SK-N-SH (cell line): ENCODE data around the gene HEY2. TPM values are rescaled to one million over a fixed set of nuclear protein-coding genes. Genes with fewer than 3 reads are reported as not detected.

ENCODE experiments used
- CTCF ChIA-PET: fragments of 300-600, 350-600 bp; formaldehyde crosslinking; extraction: SDS; loops from one replicate; lab custom pipeline; 2021; lab: Yijun Ruan, JAX
- POLR2A ChIA-PET: fragments of 350-600 bp; sonication (Branson Sonifier 250); formaldehyde crosslinking; extraction: SDS; loops from one replicate; lab custom pipeline; 2020; ENCODE audit warnings: antibody characterized with exemption, inconsistent platforms; lab: Yijun Ruan, JAX
- DNase-seq: peaks from one replicate; pipeline ENCODE4 v3.0.0; 2012
- H2AFZ ChIP-seq: fragments of 200-600 bp; sonication (generic); 2 replicates; pipeline ENCODE4 v1.8.1; 2016; ENCODE audit warnings: antibody characterized with exemption, mild to moderate bottlenecking, low read depth
- H3F3A ChIP-seq: fragments of 200-600 bp; sonication (generic); replicated peaks from 2 replicates; pipeline ENCODE3; 2016; ENCODE audit warnings: antibody characterized with exemption, mild to moderate bottlenecking; ENCODE audit not compliant: insufficient read depth
- H3K27ac ChIP-seq, 2 experiments: fragments of 200-500 bp in 1 of 2; fragments of 200-600 bp in 1 of 2; sonication (Bioruptor generic) in 1 of 2; sonication (generic), shearing (Covaris generic) in 1 of 2; 2 replicates each; pipeline versions ENCODE4 v1.5.1 to v1.6.1; 2014 to 2016; ENCODE audit warnings: low read depth in 2 of 2, inconsistent platforms in 1 of 2, low read length in 1 of 2, mild to moderate bottlenecking in 1 of 2, mixed read lengths in 1 of 2
- H3K27me3 ChIP-seq: fragments of 200-600 bp; sonication (generic), shearing (Covaris generic); 2 replicates; pipeline ENCODE4 v1.6.1; 2016; ENCODE audit warnings: mixed run types; ENCODE audit not compliant: insufficient read depth
- H3K36me3 ChIP-seq, 2 experiments: fragments of 200-500 bp in 1 of 2; fragments of 200-600 bp in 1 of 2; sonication (Bioruptor generic) in 1 of 2; sonication (generic) in 1 of 2; replicated peaks in 1 of 2; 2 replicates each; pipeline versions ENCODE3 to v1.5.1; 2014 to 2016; ENCODE audit warnings: low read length in 1 of 2, mild to moderate bottlenecking in 1 of 2; ENCODE audit not compliant: insufficient read depth in 2 of 2, control insufficient read depth in 1 of 2
- H3K4me1 ChIP-seq, 2 experiments: fragments of 200-500 bp in 1 of 2; fragments of 200-600 bp in 1 of 2; sonication (Bioruptor generic) in 1 of 2; sonication (generic), shearing (Covaris generic) in 1 of 2; 2 replicates each; pipeline versions ENCODE4 v1.5.1 to v1.6.1; 2014 to 2016; ENCODE audit warnings: low read depth in 1 of 2, low read length in 1 of 2, mixed run types in 1 of 2; ENCODE audit not compliant: insufficient read depth in 2 of 2, control insufficient read depth in 1 of 2
- H3K4me2 ChIP-seq: fragments of 200-600 bp; sonication (generic), shearing (Covaris generic); 2 replicates; pipeline ENCODE4 v1.6.1; 2017; ENCODE audit warnings: mixed run types
- H3K4me3 ChIP-seq, 2 experiments: fragments of 200-500 bp in 1 of 2; fragments of 200-600 bp in 1 of 2; sonication (Bioruptor generic) in 1 of 2; sonication (generic), shearing (Covaris generic) in 1 of 2; 2 replicates each; pipeline versions ENCODE4 v1.5.1 to v1.8.1; 2014 to 2016; ENCODE audit warnings: low read depth in 2 of 2, inconsistent platforms in 1 of 2, low read length in 1 of 2, mild to moderate bottlenecking in 1 of 2, mixed read lengths in 1 of 2, moderate library complexity in 1 of 2
- H3K79me2 ChIP-seq: fragments of 200-600 bp; sonication (generic); 2 replicates; pipeline ENCODE4 v1.8.1; 2017; ENCODE audit warnings: mild to moderate bottlenecking; ENCODE audit not compliant: insufficient read depth
- H3K9ac ChIP-seq: fragments of 200-600 bp; sonication (generic); 2 replicates; pipeline ENCODE4 v1.6.1; 2017; ENCODE audit warnings: mixed run types
- H3K9me2 ChIP-seq: fragments of 200-600 bp; sonication (generic); 2 replicates; pipeline ENCODE4 v1.6.1; 2017; ENCODE audit warnings: mixed run types
- H3K9me3 ChIP-seq: fragments of 200-600 bp; sonication (generic); 2 replicates; pipeline ENCODE4 v1.6.1; 2017; ENCODE audit warnings: mixed run types, mild to moderate bottlenecking, moderate library complexity
- H4K20me1 ChIP-seq: fragments of 200-600 bp; sonication (generic); 2 replicates; pipeline ENCODE4 v1.6.1; 2017; ENCODE audit warnings: mild to moderate bottlenecking, mixed run types; ENCODE audit not compliant: insufficient read depth
- CHD2 ChIP-seq: fragments of 150-350 bp; IDR thresholded peaks from 2 replicates; pipeline ENCODE4 v1.6.1; 2018; ENCODE audit warnings: low read length; ENCODE audit not compliant: partially characterized antibody
- FOXJ3 ChIP-seq: sonication (generic); formaldehyde crosslinking; IDR thresholded peaks from 2 replicates; pipeline ENCODE4 v1.5.1; 2020; ENCODE audit warnings: mild to moderate bottlenecking, missing genetic modification reagents
- FOXM1 ChIP-seq: IDR thresholded peaks from 2 replicates; pipeline ENCODE4 v1.4.0; 2012; ENCODE audit warnings: low read depth, mild to moderate bottlenecking
- GABPA ChIP-seq: IDR thresholded peaks from 2 replicates; pipeline ENCODE4 v1.4.0; 2012; ENCODE audit warnings: low read depth, mild to moderate bottlenecking
- GATA2 ChIP-seq: sonication (generic); formaldehyde crosslinking; IDR thresholded peaks from 2 replicates; pipeline ENCODE4 v1.5.0; 2020; ENCODE audit warnings: mild to moderate bottlenecking, missing genetic modification reagents
- MEF2A ChIP-seq: IDR thresholded peaks from 2 replicates; pipeline ENCODE4 v1.4.0; 2012; ENCODE audit warnings: low read depth, borderline replicate concordance
- NFIC ChIP-seq: IDR thresholded peaks from 2 replicates; pipeline ENCODE4 v1.4.0; 2012; ENCODE audit warnings: borderline replicate concordance
- RAD21 ChIP-seq: IDR thresholded peaks from 2 replicates; pipeline ENCODE4 v1.6.1; 2012; ENCODE audit warnings: mild to moderate bottlenecking, low read length
- RXRA ChIP-seq: IDR thresholded peaks from 2 replicates; pipeline ENCODE4 v1.4.0; 2012; ENCODE audit warnings: low read depth, mild to moderate bottlenecking, borderline replicate concordance
- WGBS: methylation state at CpG from one replicate; pipeline ENCODE4 v1.1.6; 2017; ENCODE audit warnings: low lambda C conversion rate; 5-methylcytosine and 5-hydroxymethylcytosine counted together
- polyA plus RNA-seq, 3 experiments: library from polyadenylated mRNA; depleted of rRNA; stranded (reverse); fragments of >200 nt; gene quantifications; 2 replicates each; pipeline ENCODE4 v1.2.3, GENCODE V29; 2012

HEY2 gene
- polyA plus RNA-seq, 1 of the 3 experiments (the other 2 are of a cell fraction): not detected

- TF ChIP-seq NFIC (no peak), RAD21 (no peak), GATA2 (CRISPR knock-in tag) (no peak), GABPA (no peak)
These were observed 1.4 kb downstream of the HEY2 start (continued) for GRCh38 chr6:125750692-125751333.

- H3K27me3 ChIP-seq: peaks cover 68% of the 10 kb centered on the region
These were observed 2.0 kb downstream of the HEY2 start for GRCh38 chr6:125751334-125751916.

GRCh38 chr6:125752773-125753172, 3.3 kb downstream of the HEY2 start:
- Histone ChIP-seq H3K9ac (no peak overlapping the region), H3K36me3 (no peaks in the 10 kb centered on the region), H3K4me2 (no peak overlapping the region), H3K9me3 (no peaks in the 10 kb centered on the region), H3K79me2 (no peaks in the 10 kb centered on the region), H3K4me1 (peaks cover 0 to 13% of the 10 kb centered on the region in 2 experiments; a peak in 1 of 4 replicates), H3K4me3 (no peak overlapping the region), H3K27ac (no peak overlapping the region), H3K9me2 (no peaks in the 10 kb centered on the region), H3K27me3 (peaks cover 68% of the 10 kb centered on the region), H3F3A (no peaks in the 10 kb centered on the region), H4K20me1 (no peaks in the 10 kb centered on the region), H2AFZ (no peak overlapping the region)
- POLR2A ChIA-PET: no interaction called here
- CTCF ChIA-PET: interaction anchor here (0.9 to 10.5 kb wide), 10 partner anchors 8 to 461 kb away, joined by 3 to 278 read pairs (median 5); no protein-coding TSS in a partner anchor
- TF ChIP-seq RAD21 (no peak), RXRA (no peak), MEF2A (no peak)
- WGBS: 30% methylated on average over 2 of the region's 2 CpGs
- DNase-seq: no peak

More at GRCh38 chr6:125751334-125751916, 2.0 kb downstream of the HEY2 start:
- no peaks in the 10 kb centered on the region for H3K9me3 ChIP-seq
- H3F3A ChIP-seq: no peaks in the 10 kb centered on the region
- no peaks in the 10 kb centered on the region for H3K79me2 ChIP-seq
- TF ChIP-seq FOXJ3 (CRISPR knock-in tag) (no peak), RXRA (no peak), GABPA (no peak), CHD2 (no peak), FOXM1 (no peak)
- H3K4me2 ChIP-seq: no peak overlapping the region
- no peak overlapping the region for H2AFZ ChIP-seq
- no peak overlapping the region for H3K27ac ChIP-seq
- ChIA-PET POLR2A (interaction anchor here (0.8 kb wide), 1 partner anchor 10 kb away, joined by 3 read pairs; no protein-coding TSS in a partner anchor), CTCF (interaction anchor here (0.9 to 3.3 kb wide), 5 partner anchors 11 to 443 kb away, joined by 3 to 23 read pairs (median 7); no protein-coding TSS in a partner anchor)
- no peaks in the 10 kb centered on the region for H3K36me3 ChIP-seq
- H4K20me1 ChIP-seq: no peaks in the 10 kb centered on the region
- no peak overlapping the region for H3K9ac ChIP-seq
- no peak overlapping the region for H3K4me3 ChIP-seq
- H3K9me2 ChIP-seq: no peaks in the 10 kb centered on the region
- 21% methylated on average over 6 of the region's 6 CpGs for WGBS
- H3K4me1 ChIP-seq: peaks cover 0 to 18% of the 10 kb centered on the region in 2 experiments; a peak in 2 of 4 replicates
- DNase-seq: no peak
